ENCODE measurements around the gene PPP1R13B. TPM values are rescaled to one million over a fixed set of nuclear protein-coding genes. Genes with fewer than 3 reads are reported as not detected.

Gene PPP1R13B
- total RNA-seq, 1 experiment from 2014 or later, result 17.8 TPM

DNA sequence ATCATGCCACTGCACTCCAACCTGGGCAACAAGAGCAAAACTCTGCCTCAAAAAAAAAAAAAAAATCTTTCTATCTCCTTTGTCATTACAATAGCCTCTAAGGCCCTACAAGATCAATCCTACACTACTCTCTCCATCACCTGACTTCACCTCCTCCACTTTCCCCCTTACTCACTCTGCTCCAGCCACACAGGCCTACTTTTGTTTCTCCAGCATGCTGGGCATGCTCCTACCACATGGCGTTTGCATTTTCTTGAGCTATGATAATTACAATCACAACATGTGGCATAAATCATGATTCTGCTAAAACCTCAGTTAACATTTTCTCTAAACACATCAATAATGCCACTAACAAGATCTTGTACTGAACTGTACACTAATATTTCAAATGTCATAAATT is 7.8 kb downstream of the PPP1R13B start:
- Histone ChIP-seq H3K9me2 (ENCODE audit: insufficient read depth) (no peaks in the 10 kb centered on the region), H3K9me3 (ENCODE audit: control insufficient read depth in 1 of 2, insufficient read depth in 1 of 2, low read depth in 1 of 2, low read length in 2 of 2) (no peaks in the 10 kb centered on the region), H3K27me3 (ENCODE audit: insufficient read depth, low read length) (no peaks in the 10 kb centered on the region), H2AFZ (ENCODE audit: low read depth, low read length, poor library complexity, severe bottlenecking) (no peak overlapping the region), H3K9ac (ENCODE audit: low read length) (no peak overlapping the region), H3K36me3 (ENCODE audit: control insufficient read depth in 1 of 2, insufficient read depth in 2 of 2, low read length in 2 of 2) (no peaks in the 10 kb centered on the region), H3K79me2 (ENCODE audit: insufficient read depth, low read length) (peaks cover 16% of the 10 kb centered on the region), H3K4me1 (ENCODE audit: control insufficient read depth in 1 of 2, insufficient read depth in 2 of 2, low read length in 2 of 2) (no peaks in the 10 kb centered on the region; a peak in 1 of 4 replicates), H3K4me3 (replicated peaks in 1 of 2; ENCODE audit: low read depth in 1 of 2, low read length in 2 of 2) (no peak overlapping the region), H3K4me2 (ENCODE audit: low read length) (no peak overlapping the region), H4K20me1 (ENCODE audit: insufficient read depth) (no peaks in the 10 kb centered on the region), H3K27ac (ENCODE audit: low read depth, low read length) (no peak overlapping the region)
- intact Hi-C loops (cut with micrococcal nuclease), result no loop called here
- no peak for ATAC-seq
- CTCF ChIA-PET, result interaction anchor here (0.6 kb wide), 1 partner anchor 33 kb away, joined by 3 read pairs; no protein-coding TSS in a partner anchor
- POLR2A ChIA-PET, result no interaction called here
- no peak for DNase-seq (ENCODE audit: low read depth, low spot score)
- no TSS peak for BruUV-seq (replicated peaks)
- RAD21 ChIA-PET (ENCODE audit: low non-redundant PET in 1 of 2, low total read pairs in 2 of 2, uncharacterized antibody in 2 of 2, unreplicated experiment in 2 of 2), result no interaction called here
- TF ChIP-seq, protein P1, sequence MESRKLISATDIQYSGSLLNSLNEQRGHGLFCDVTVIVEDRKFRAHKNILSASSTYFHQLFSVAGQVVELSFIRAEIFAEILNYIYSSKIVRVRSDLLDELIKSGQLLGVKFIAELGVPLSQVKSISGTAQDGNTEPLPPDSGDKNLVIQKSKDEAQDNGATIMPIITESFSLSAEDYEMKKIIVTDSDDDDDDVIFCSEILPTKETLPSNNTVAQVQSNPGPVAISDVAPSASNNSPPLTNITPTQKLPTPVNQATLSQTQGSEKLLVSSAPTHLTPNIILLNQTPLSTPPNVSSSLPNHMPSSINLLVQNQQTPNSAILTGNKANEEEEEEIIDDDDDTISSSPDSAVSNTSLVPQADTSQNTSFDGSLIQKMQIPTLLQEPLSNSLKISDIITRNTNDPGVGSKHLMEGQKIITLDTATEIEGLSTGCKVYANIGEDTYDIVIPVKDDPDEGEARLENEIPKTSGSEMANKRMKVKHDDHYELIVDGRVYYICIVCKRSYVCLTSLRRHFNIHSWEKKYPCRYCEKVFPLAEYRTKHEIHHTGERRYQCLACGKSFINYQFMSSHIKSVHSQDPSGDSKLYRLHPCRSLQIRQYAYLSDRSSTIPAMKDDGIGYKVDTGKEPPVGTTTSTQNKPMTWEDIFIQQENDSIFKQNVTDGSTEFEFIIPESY (IDR thresholded peaks at IDR 0.05; ENCODE audit: extremely low read depth, insufficient replicate concordance, low read length), result no peak
- TF ChIP-seq YY1 (IDR thresholded peaks at IDR 0.05; ENCODE audit: extremely low read depth, insufficient replicate concordance, low read depth, low read length) (no peak), SP1 (IDR thresholded peaks at IDR 0.05; ENCODE audit: low read depth) (no peak), ZFX (IDR thresholded peaks at IDR 0.05) (no peak), EZH2 (IDR thresholded peaks at IDR 0.05) (no peak), CBX3 (IDR thresholded peaks at IDR 0.05; ENCODE audit: low read depth) (no peak), EZH2phosphoT487 (IDR thresholded peaks at IDR 0.05; ENCODE audit: borderline replicate concordance) (no peak)
- TF ChIP-seq, protein P2, sequence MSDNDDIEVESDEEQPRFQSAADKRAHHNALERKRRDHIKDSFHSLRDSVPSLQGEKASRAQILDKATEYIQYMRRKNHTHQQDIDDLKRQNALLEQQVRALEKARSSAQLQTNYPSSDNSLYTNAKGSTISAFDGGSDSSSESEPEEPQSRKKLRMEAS (IDR thresholded peaks at IDR 0.05), result no peak

DNA sequence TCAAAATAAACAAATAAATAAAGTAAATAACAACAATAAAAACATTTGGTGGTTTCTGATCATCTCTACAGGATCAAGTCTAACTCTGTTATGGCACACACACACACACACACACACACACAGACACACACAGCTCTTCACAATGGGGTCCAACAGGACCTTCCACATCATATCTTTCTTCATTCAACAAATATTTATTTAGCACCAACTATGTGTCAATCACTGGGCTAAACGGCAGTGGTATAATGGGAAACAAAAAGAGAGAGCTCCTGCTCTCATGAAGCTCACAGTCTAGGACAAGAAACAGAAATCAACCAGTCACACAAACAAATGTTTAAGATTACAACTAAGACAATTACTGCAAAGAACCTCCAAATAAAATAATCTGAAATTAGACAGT is 9.3 kb downstream of the PPP1R13B start:
- Histone ChIP-seq H3K36me3 (ENCODE audit: control insufficient read depth in 1 of 2, insufficient read depth in 2 of 2, low read length in 2 of 2) (no peaks in the 10 kb centered on the region), H4K20me1 (ENCODE audit: insufficient read depth) (no peaks in the 10 kb centered on the region), H3K4me1 (ENCODE audit: control insufficient read depth in 1 of 2, insufficient read depth in 2 of 2, low read length in 2 of 2) (no peaks in the 10 kb centered on the region; a peak in 1 of 4 replicates), H3K9me3 (ENCODE audit: control insufficient read depth in 1 of 2, insufficient read depth in 1 of 2, low read depth in 1 of 2, low read length in 2 of 2) (no peaks in the 10 kb centered on the region), H3K4me3 (replicated peaks in 1 of 2; ENCODE audit: low read depth in 1 of 2, low read length in 2 of 2) (no peak overlapping the region), H3K9ac (ENCODE audit: low read length) (no peak overlapping the region), H2AFZ (ENCODE audit: low read depth, low read length, poor library complexity, severe bottlenecking) (no peak overlapping the region), H3K79me2 (ENCODE audit: insufficient read depth, low read length) (peaks cover 9% of the 10 kb centered on the region), H3K9me2 (ENCODE audit: insufficient read depth) (no peaks in the 10 kb centered on the region), H3K27me3 (ENCODE audit: insufficient read depth, low read length) (no peaks in the 10 kb centered on the region), H3K27ac (ENCODE audit: low read depth, low read length) (no peak overlapping the region), H3K4me2 (ENCODE audit: low read length) (no peak overlapping the region)
- ATAC-seq (no peak), DNase-seq (ENCODE audit: low read depth, low spot score) (no peak)
- intact Hi-C loops (cut with micrococcal nuclease), result no loop called here
- RAD21 ChIA-PET (ENCODE audit: low non-redundant PET in 1 of 2, low total read pairs in 2 of 2, uncharacterized antibody in 2 of 2, unreplicated experiment in 2 of 2), result interaction anchor here in 1 of 2 experiments (0.7 kb wide), 1 partner anchor 44 kb away, joined by 3 read pairs; no protein-coding TSS in a partner anchor
- BruUV-seq (replicated peaks), result no TSS peak
- POLR2A ChIA-PET, result no interaction called here
- CTCF ChIA-PET, result no interaction called here
- TF ChIP-seq TCF7L2 (IDR thresholded peaks at IDR 0.05; ENCODE audit: borderline replicate concordance, extremely low read depth, insufficient read depth, insufficient read length) (no peak), FOSL1 (IDR thresholded peaks at IDR 0.05; ENCODE audit: low read depth) (no peak), POLR2A (IDR thresholded peaks at IDR 0.05; ENCODE audit: borderline replicate concordance, extremely low read depth, insufficient read depth, insufficient read length) (no peak), CEBPB (IDR thresholded peaks at IDR 0.05; ENCODE audit: low read depth) (no peak), EGR1 (IDR thresholded peaks at IDR 0.05; ENCODE audit: low read depth) (no peak), EZH2phosphoT487 (IDR thresholded peaks at IDR 0.05; ENCODE audit: borderline replicate concordance) (no peak), YY1 (IDR thresholded peaks at IDR 0.05; ENCODE audit: extremely low read depth, insufficient replicate concordance, low read depth, low read length) (no peak)
- TF ChIP-seq, protein P1 (IDR thresholded peaks at IDR 0.05; ENCODE audit: extremely low read depth, insufficient replicate concordance, low read length), result no peak
- TF ChIP-seq, protein P3, sequence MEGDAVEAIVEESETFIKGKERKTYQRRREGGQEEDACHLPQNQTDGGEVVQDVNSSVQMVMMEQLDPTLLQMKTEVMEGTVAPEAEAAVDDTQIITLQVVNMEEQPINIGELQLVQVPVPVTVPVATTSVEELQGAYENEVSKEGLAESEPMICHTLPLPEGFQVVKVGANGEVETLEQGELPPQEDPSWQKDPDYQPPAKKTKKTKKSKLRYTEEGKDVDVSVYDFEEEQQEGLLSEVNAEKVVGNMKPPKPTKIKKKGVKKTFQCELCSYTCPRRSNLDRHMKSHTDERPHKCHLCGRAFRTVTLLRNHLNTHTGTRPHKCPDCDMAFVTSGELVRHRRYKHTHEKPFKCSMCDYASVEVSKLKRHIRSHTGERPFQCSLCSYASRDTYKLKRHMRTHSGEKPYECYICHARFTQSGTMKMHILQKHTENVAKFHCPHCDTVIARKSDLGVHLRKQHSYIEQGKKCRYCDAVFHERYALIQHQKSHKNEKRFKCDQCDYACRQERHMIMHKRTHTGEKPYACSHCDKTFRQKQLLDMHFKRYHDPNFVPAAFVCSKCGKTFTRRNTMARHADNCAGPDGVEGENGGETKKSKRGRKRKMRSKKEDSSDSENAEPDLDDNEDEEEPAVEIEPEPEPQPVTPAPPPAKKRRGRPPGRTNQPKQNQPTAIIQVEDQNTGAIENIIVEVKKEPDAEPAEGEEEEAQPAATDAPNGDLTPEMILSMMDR (IDR thresholded peaks at IDR 0.05 in 2 of 3, conservative IDR thresholded peaks at IDR 0.05 in 1 of 3; ENCODE audit: borderline replicate concordance in 1 of 3, insufficient read depth in 1 of 3, low read depth in 2 of 3, low read length in 2 of 3), result no peak
